K562 (cell line): ENCODE data around the gene ZFYVE21. TPM values are rescaled to one million over a fixed set of nuclear protein-coding genes. Genes with fewer than 3 reads are reported as not detected.

ENCODE experiments used
- ATAC-seq: fragments of 200-7000 bp; cut with Tn5 transposase; 3 replicates; pipeline ENCODE4 v1.9.1; 2020; ENCODE audit warnings: moderate library complexity
- BruUV-seq: library from RNA; stranded (reverse); fragments of 400-500 nt; replicated peaks from 2 replicates; lab custom pipeline; 2021; lab: Mats Ljungman, UMichigan
- CTCF ChIA-PET: fragments of 300-600 bp; formaldehyde crosslinking; extraction: SDS; loops from one replicate; lab custom pipeline; 2021; ENCODE audit warnings: low intra/inter-chr PET ratio; lab: Yijun Ruan, JAX
- POLR2A ChIA-PET: fragments of 300-600, 350-650 bp; sonication (Branson Sonifier 250); formaldehyde crosslinking; extraction: SDS; loops from one replicate; lab custom pipeline; 2021; ENCODE audit warnings: antibody characterized with exemption, inconsistent platforms; lab: Yijun Ruan, JAX
- DNase-seq, 4 experiments: peaks; one replicate each; pipeline versions ENCODE4 v3.0.0 to v3.0.0-alpha.2; 2011 to 2018; ENCODE audit warnings: low spot score in 3 of 4, mixed read lengths in 3 of 4; ENCODE audit errors: extremely low read depth in 1 of 4
- FAIRE-seq: peaks from 2 replicates; lab custom pipeline; 2011; peaks lifted over from hg19 to GRCh38; lab: Jason Lieb, UNC
- H2AFZ ChIP-seq: 2 replicates; pipeline ENCODE4 v1.6.0; 2011; ENCODE audit warnings: low read depth, low read length, control low read depth, inconsistent platforms
- H3K27ac ChIP-seq: fragments of 200-600 bp; 3 replicates; pipeline ENCODE4 v1.8.0; 2011; ENCODE audit warnings: low read depth, mild to moderate bottlenecking, control low read depth, inconsistent platforms, low read length, moderate library complexity, mixed read lengths; ENCODE audit errors: extremely low read depth
- H3K27me3 ChIP-seq, 2 experiments: fragments of 300-600 bp in 1 of 2; 2 replicates in 1 of 2; 3 replicates in 1 of 2; pipeline versions ENCODE4 v1.6.0 to v1.8.0; 2011; ENCODE audit warnings: inconsistent platforms in 2 of 2, low read length in 2 of 2, mild to moderate bottlenecking in 1 of 2, mixed read lengths in 1 of 2, moderate library complexity in 1 of 2; ENCODE audit not compliant: control insufficient read depth in 2 of 2, insufficient read depth in 2 of 2
- H3K36me3 ChIP-seq: fragments of 300-600 bp; 3 replicates; pipeline ENCODE4 v1.8.0; 2011; ENCODE audit warnings: mild to moderate bottlenecking, low read length, inconsistent platforms; ENCODE audit not compliant: control insufficient read depth, insufficient read depth
- H3K4me1 ChIP-seq, 2 experiments: fragments of 200-600 bp in 1 of 2; replicated peaks in 1 of 2; 2 replicates in 1 of 2; 3 replicates in 1 of 2; pipeline versions ENCODE4 v1.5.1 to v1.8.0; 2011; ENCODE audit warnings: inconsistent platforms in 2 of 2, low read length in 2 of 2, mild to moderate bottlenecking in 1 of 2, mixed read lengths in 1 of 2, moderate library complexity in 1 of 2; ENCODE audit not compliant: control insufficient read depth in 2 of 2, insufficient read depth in 2 of 2
- H3K4me2 ChIP-seq: 2 replicates; pipeline ENCODE4 v1.6.1; 2011; ENCODE audit warnings: low read length, control low read depth, inconsistent platforms, mixed read lengths; ENCODE audit not compliant: insufficient read depth
- H3K4me3 ChIP-seq: fragments of 200-600 bp; sonication (generic), shearing (Covaris generic); 2 replicates; pipeline ENCODE4 v1.5.1; 2016; ENCODE audit warnings: control low read depth, inconsistent platforms
- H3K79me2 ChIP-seq: fragments of 200-600 bp; 3 replicates; pipeline ENCODE4 v1.8.0; 2011; ENCODE audit warnings: low read length, inconsistent platforms; ENCODE audit not compliant: control insufficient read depth, insufficient read depth
- H3K9ac ChIP-seq, 2 experiments: 2 replicates each; pipeline versions ENCODE4 v1.6.0 to v1.6.1; 2011; ENCODE audit warnings: low read depth in 2 of 2, low read length in 2 of 2, control low read depth in 1 of 2, inconsistent platforms in 1 of 2, mild to moderate bottlenecking in 1 of 2, mixed read lengths in 1 of 2; ENCODE audit not compliant: insufficient read depth in 1 of 2
- H3K9me1 ChIP-seq: one replicate; pipeline ENCODE4 v1.6.0; 2011; ENCODE audit warnings: inconsistent platforms, mild to moderate bottlenecking, low read length, moderate library complexity; ENCODE audit not compliant: control insufficient read depth, insufficient read depth
- H3K9me3 ChIP-seq: replicated peaks from 2 replicates; pipeline ENCODE4 v1.5.1; 2011; ENCODE audit warnings: low read depth, low read length, inconsistent platforms; ENCODE audit not compliant: control insufficient read depth, insufficient read depth
- H4K20me1 ChIP-seq: replicated peaks from 2 replicates; pipeline ENCODE4 v1.6.1; 2011; ENCODE audit warnings: low read length, inconsistent platforms, mixed read lengths; ENCODE audit not compliant: control insufficient read depth, insufficient read depth
- ATF7 ChIP-seq: fragments of 450-650 bp; IDR thresholded peaks from 2 replicates; pipeline ENCODE4 v1.7.1; 2014; ENCODE audit warnings: mild to moderate bottlenecking, moderate library complexity
- HNRNPUL1 ChIP-seq: fragments of 200-400 bp; formaldehyde crosslinking; IDR thresholded peaks from 2 replicates; pipeline ENCODE4 v1.6.1; 2017; ENCODE audit warnings: low read length
- KDM5B ChIP-seq: fragments of 200-600 bp; sonication (generic); IDR thresholded peaks from 2 replicates; pipeline ENCODE4 v1.6.1; 2012; ENCODE audit warnings: low read depth, mild to moderate bottlenecking, moderate library complexity, low read length, control low read depth, inconsistent platforms; ENCODE audit not compliant: insufficient replicate concordance
- MCM3 ChIP-seq: fragments of 450-650 bp; IDR thresholded peaks from 2 replicates; pipeline ENCODE4 v1.6.1; 2016
- MYC ChIP-seq, 2 experiments: fragments of 250-450 bp in 1 of 2; sonication (Bioruptor Pico) in 1 of 2; IDR thresholded peaks; 2 replicates each; pipeline versions ENCODE4 v1.5.1 to v1.6.1; 2012 to 2021; ENCODE audit warnings: low read depth in 2 of 2, borderline replicate concordance in 1 of 2, improper control_type of control experiment in 1 of 2, low read length in 1 of 2, mild to moderate bottlenecking in 1 of 2, moderate library complexity in 1 of 2
- MYNN ChIP-seq, 2 experiments: sonication (generic); formaldehyde crosslinking in 1 of 2; IDR thresholded peaks; 2 replicates each; pipeline versions ENCODE4 v1.5.0 to v1.6.1; 2016 to 2020; ENCODE audit warnings: antibody characterized with exemption in 1 of 2, missing genetic modification reagents in 1 of 2
- NEUROD1 ChIP-seq: fragments of 150-350 bp; IDR thresholded peaks from 2 replicates; pipeline ENCODE4 v1.6.1; 2014; ENCODE audit warnings: borderline replicate concordance, low read length, low read depth; ENCODE audit not compliant: partially characterized antibody
- SRSF1 ChIP-seq: fragments of 200-400 bp; formaldehyde crosslinking; IDR thresholded peaks from 2 replicates; pipeline ENCODE4 v1.6.1; 2017; ENCODE audit warnings: mild to moderate bottlenecking, low read depth, low read length, moderate library complexity
- SUPT5H ChIP-seq: fragments of 450-650 bp; IDR thresholded peaks from 2 replicates; pipeline ENCODE4 v1.6.1; 2016
- TCF3 ChIP-seq: sonication (generic); formaldehyde crosslinking; IDR thresholded peaks from 2 replicates; pipeline ENCODE4 v1.4.0; 2020; ENCODE audit warnings: mild to moderate bottlenecking, missing genetic modification reagents
- ZC3H8 ChIP-seq: fragments of 450-650 bp; IDR thresholded peaks from 2 replicates; pipeline ENCODE4 v1.6.1; 2017
- ZFX ChIP-seq: sonication (generic); formaldehyde crosslinking; IDR thresholded peaks from 2 replicates; pipeline ENCODE4 v1.8.0; 2022; ENCODE audit warnings: mild to moderate bottlenecking, missing genetic modification reagents, moderate library complexity
- ZNF174 ChIP-seq: fragments of 250-450 bp; sonication (Bioruptor Pico); IDR thresholded peaks from 2 replicates; pipeline ENCODE4 v1.4.0; 2020; ENCODE audit warnings: mild to moderate bottlenecking
- ZNF23 ChIP-seq: fragments of 250-450 bp; sonication (Bioruptor Pico); IDR thresholded peaks from 2 replicates; pipeline ENCODE4 v1.4.0; 2020; ENCODE audit warnings: mild to moderate bottlenecking
- ZSCAN32 ChIP-seq: fragments of 450-650 bp; formaldehyde crosslinking; IDR thresholded peaks from 2 replicates; pipeline ENCODE4 v1.4.0; 2020; ENCODE audit warnings: mild to moderate bottlenecking, moderate library complexity
- WGBS: fragments of 100-300 bp; shearing (Covaris generic); methylation state at CpG from one replicate; pipeline ENCODE4 v1.1.6; 2016; ENCODE audit warnings: low coverage, mixed read lengths; ENCODE audit not compliant: insufficient coverage; ENCODE audit errors: missing lambda C conversion rate; 5-methylcytosine and 5-hydroxymethylcytosine counted together
- in situ Hi-C: fragments of 300-500 bp; cut with MboI; formaldehyde crosslinking; loops from 4 replicates; pipeline ENCODE4 v1.15.0; 2018; ENCODE audit warnings: inconsistent platforms, mixed read lengths
- intact Hi-C: fragments of 100-400 bp; cut with micrococcal nuclease; formaldehyde crosslinking; loops from 2 replicates; pipeline ENCODE4 v1.14.2; 2022
- polyA plus RNA-seq, 8 experiments: library from polyadenylated mRNA; depleted of rRNA in 4 of 8; stranded (reverse) in 5 of 8; unstranded in 3 of 8; fragments of >200 nt; fragmentation: Nextera tagmentation in 2 of 8; fragmentation: Illumina TruSeq in 1 of 8; extraction: Ambion mirVana in 2 of 8; extraction: Trizol in 1 of 8; gene quantifications; 2 replicates each; pipeline versions ENCODE4 v1.2.1 to v1.2.3, GENCODE V29; 2011 to 2014; ENCODE audit warnings: inconsistent platforms in 1 of 8, missing spikeins in 1 of 8
- total RNA-seq, 7 experiments: library from RNA; depleted of rRNA in 6 of 7; stranded (reverse); fragments of >200 nt in 6 of 7; fragmentation: Illumina TruSeq in 2 of 7; extraction: Trizol in 2 of 7; gene quantifications; 2 replicates each; pipeline versions ENCODE4 v1.2.1 to v1.2.3, GENCODE V29; 2011 to 2021; ENCODE audit warnings: low replicate concordance in 1 of 7
- TF ChIP-seq, protein P1 (sequence below): fragments of 250-450 bp; sonication (Bioruptor Pico); IDR thresholded peaks from 2 replicates; pipeline ENCODE4 v1.4.0; 2020; ENCODE audit warnings: borderline replicate concordance

The ZFYVE21 gene
- total and polyA plus RNA-seq, 9 of the 15 experiments (the other 6 are each of a cell fraction or from before 2014, with no cell fraction given) = 0.90 to 23.1 (median 15.6) TPM

- Histone ChIP-seq H3K27me3 (no peaks in the 10 kb centered on the region), H3K9ac (no peak overlapping the region), H3K36me3 (peaks cover 77% of the 10 kb centered on the region; the same call in 2 of the 3 replicates), H3K4me2 (no peak overlapping the region), H2AFZ (no peak overlapping the region), H4K20me1 (no peaks in the 10 kb centered on the region), H3K9me3 (no peaks in the 10 kb centered on the region), H3K4me1 (no peaks in the 10 kb centered on the region), H3K4me3 (no peak overlapping the region), H3K79me2 (no peaks in the 10 kb centered on the region), H3K9me1 (no peaks in the 10 kb centered on the region), H3K27ac (no peak overlapping the region)
- BruUV-seq = no TSS peak
- TF ChIP-seq SRSF1 = no peak
- TF ChIP-seq TCF3 = no peak
- no peak for TF ChIP-seq ZNF23 (CRISPR knock-in tag)
- TF ChIP-seq MYNN (IDR thresholded peaks at IDR 0.05) = no peak
- TF ChIP-seq MYNN (CRISPR knock-in tag; IDR thresholded peaks at IDR 0.05) = no peak
- TF ChIP-seq SUPT5H = no peak
- in situ Hi-C loops = no loop called here
- ATAC-seq = no peak
- WGBS = 100% methylated on average over 1 of the region's 6 CpGs
- intact Hi-C loops = loop anchor here (10.0 kb wide), 1 partner anchor 110 kb away; no protein-coding TSS in a partner anchor
- ChIA-PET CTCF (no interaction called here), POLR2A (no interaction called here)
- FAIRE-seq = no peak
- no peak for DNase-seq
These were observed 31.1 kb upstream of the ZFYVE21 start for GRCh38 chr14:103684471-103684870.

DNA sequence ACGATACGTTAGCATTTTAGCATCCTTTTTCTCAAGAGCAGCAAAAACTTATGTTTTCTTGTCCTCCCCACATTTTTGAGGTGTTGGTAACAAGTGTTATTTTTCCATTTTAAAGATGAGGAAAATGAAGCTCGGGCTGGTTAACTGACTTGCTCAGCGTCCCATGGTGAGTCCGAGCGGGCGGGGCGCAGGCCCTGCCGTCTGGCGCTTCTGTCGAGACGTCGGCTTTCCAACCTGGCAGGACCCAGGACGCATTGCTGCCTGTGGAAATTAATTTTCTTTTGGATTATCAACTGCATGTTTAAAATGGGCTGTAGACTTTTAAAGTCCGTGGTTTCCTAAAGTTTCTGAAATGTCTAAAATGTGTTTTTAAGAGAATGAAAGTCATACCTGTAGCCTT, 30.7 kb upstream of the ZFYVE21 start:
- H3K27me3 ChIP-seq = no peaks in the 10 kb centered on the region
- no peak for DNase-seq
- WGBS = 92% methylated on average over 10 of the region's 15 CpGs
- no peaks in the 10 kb centered on the region for H3K9me1 ChIP-seq
- H3K79me2 ChIP-seq = no peaks in the 10 kb centered on the region
- no peak overlapping the region for H3K9ac ChIP-seq
- intact Hi-C loops = loop anchor here (10.0 kb wide), 1 partner anchor 110 kb away; no protein-coding TSS in a partner anchor
- ChIA-PET POLR2A (no interaction called here), CTCF (no interaction called here)
- TF ChIP-seq ATF7 = no peak
- TF ChIP-seq ZSCAN32 (CRISPR knock-in tag) = no peak
- TF ChIP-seq NEUROD1 = no peak
- TF ChIP-seq ZNF174 = no peak
- no peak for TF ChIP-seq MCM3
- TF ChIP-seq ZFX (CRISPR knock-in tag) = no peak
- no peak for TF ChIP-seq KDM5B
- TF ChIP-seq MYC (IDR thresholded peaks at IDR 0.05; ENCODE audit: low read depth, low read length) = no peak
- no peak for TF ChIP-seq MYC (CRISPR knock-in tag; IDR thresholded peaks at IDR 0.05; ENCODE audit: borderline replicate concordance, low read depth)
- TF ChIP-seq ZC3H8 = no peak
- TF ChIP-seq, protein P1, sequence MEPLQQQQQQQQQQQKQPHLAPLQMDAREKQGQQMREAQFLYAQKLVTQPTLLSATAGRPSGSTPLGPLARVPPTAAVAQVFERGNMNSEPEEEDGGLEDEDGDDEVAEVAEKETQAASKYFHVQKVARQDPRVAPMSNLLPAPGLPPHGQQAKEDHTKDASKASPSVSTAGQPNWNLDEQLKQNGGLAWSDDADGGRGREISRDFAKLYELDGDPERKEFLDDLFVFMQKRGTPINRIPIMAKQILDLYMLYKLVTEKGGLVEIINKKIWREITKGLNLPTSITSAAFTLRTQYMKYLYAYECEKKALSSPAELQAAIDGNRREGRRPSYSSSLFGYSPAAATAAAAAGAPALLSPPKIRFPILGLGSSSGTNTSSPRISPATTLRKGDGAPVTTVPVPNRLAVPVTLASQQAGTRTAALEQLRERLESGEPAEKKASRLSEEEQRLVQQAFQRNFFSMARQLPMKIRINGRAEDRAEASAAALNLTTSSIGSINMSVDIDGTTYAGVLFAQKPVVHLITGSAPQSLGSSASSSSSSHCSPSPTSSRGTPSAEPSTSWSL (CRISPR knock-in tag) = no peak
- TF ChIP-seq HNRNPUL1 = no peak
- in situ Hi-C loops = no loop called here
- H3K4me2 ChIP-seq = no peak overlapping the region
- no peaks in the 10 kb centered on the region for H3K4me1 ChIP-seq
- H3K27ac ChIP-seq = no peak overlapping the region
- H4K20me1 ChIP-seq = no peaks in the 10 kb centered on the region
- H3K4me3 ChIP-seq = no peak overlapping the region
- H2AFZ ChIP-seq = no peak overlapping the region
- no peak for ATAC-seq
- H3K36me3 ChIP-seq = peaks cover 73% of the 10 kb centered on the region; the same call in 1 of the 3 replicates
- FAIRE-seq = no peak
- no TSS peak for BruUV-seq
- no peaks in the 10 kb centered on the region for H3K9me3 ChIP-seq
